GM18873 (cell line): ENCODE data around the gene PTDSS2.
"Not testable (repeated sequence)": the region's sequence is repeated elsewhere in the genome, so short reads cannot be mapped to it uniquely, and the experiment has no call there.

Source experiments
- ATAC-seq: cut with Tn5 transposase; IDR thresholded peaks from one replicate; pipeline ENCODE4 v1.9.1; 2021; ENCODE audit warnings: mild to moderate bottlenecking, moderate library complexity, moderate number of reproducible peaks; ENCODE audit not compliant: unreplicated experiment, low FRiP score

Gene PTDSS2

DNA sequence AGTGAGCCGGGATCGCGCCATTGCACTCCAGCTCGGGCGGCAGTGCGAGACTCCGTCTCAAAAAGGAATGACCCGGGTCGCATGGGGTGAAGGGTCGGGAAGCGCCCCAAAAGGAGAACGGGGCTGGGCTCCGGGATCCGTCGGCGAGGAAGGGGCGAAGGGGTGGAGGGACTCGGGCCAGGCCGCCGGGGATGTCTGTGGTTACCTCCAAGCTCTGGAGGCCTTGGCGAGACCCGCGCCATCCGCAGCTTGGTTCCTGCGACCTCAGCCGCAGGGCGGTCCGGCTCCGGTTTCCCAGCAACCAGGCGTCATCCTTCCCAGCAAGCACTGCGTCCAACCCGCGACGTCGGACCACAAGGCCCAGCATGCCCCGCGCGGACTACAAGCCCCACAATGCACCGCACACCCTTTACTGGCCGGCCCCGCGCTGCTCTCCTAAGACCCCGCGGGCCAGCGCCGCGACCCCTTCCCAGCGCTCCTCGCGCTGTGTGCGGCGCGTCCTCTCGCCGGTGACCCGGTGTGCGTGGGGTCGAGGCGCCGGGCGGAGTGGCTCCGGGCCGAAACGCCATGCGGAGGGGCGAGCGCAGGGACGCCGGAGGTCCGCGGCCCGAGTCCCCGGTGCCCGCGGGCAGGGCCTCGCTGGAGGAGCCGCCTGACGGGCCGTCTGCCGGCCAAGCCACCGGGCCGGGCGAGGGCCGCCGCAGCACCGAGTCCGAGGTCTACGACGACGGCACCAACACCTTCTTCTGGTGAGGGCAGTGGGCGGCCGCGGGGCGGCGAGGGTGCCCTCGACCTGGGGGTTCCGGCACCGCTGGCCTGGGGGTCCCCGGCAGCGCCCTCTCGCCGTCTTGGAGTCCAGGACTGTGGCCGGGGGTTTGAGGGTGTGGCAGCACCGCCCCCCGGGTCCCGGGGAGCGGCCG lies at the start of gene PTDSS2:
TSS of gene PTDSS2 (plus strand) at position 391 of the 920 bp plus-strand sequence. CDS start at position 568, 177 bp downstream.
- peak; percentile 73 for ATAC-seq

DNA sequence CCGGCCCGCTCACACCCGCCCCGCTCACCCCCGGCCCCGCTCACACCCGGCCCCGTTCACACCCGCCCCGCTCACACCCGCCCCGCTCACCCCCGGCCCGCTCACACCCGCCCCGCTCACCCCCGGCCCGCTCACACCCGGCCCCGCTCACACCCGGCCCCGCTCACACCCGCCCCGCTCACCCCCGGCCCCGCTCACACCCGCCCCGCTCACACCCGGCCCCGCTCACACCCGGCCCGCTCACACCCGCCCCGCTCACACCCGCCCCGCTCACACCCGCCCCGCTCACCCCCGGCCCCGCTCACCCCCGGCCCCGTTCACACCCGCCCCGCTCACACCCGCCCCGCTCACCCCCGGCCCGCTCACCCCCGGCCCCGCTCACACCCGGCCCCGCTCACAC lies 48.9 kb upstream of the PTDSS2 start:
- not testable (repeated sequence) for ATAC-seq

DNA sequence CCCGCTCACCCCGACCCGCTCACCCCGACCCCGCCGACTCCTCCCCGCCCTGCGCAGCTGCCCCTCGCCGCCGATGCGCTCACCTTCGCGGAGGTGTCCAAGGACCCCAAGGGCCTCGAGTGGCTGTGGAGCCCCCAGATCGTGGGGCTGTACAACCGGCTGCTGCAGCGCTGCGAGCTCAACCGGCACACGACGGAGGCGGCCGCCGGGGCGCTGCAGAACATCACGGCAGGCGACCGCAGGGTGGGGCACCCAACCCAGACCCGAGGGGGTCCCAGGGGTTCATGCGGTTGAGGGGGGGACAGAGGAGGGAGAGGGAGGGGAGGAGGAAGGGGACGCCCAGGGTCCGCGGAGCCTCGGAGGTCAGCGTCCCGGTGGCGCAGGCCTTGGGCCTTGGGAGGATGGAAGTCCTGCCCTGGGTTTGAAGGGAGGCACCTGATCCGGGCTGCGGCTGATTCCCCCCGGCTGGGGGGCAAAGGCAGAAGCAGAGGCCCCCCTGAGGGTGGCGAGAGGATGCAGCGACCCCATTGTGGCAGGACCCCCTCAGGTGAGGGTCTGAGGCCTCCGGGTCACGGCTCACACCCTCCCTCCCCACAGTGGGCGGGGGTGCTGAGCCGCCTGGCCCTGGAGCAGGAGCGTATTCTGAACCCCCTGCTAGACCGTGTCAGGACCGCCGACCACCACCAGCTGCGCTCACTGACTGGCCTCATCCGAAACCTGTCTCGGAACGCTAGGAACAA lies 46.9 kb upstream of the PTDSS2 start:
- ATAC-seq: no peak

DNA sequence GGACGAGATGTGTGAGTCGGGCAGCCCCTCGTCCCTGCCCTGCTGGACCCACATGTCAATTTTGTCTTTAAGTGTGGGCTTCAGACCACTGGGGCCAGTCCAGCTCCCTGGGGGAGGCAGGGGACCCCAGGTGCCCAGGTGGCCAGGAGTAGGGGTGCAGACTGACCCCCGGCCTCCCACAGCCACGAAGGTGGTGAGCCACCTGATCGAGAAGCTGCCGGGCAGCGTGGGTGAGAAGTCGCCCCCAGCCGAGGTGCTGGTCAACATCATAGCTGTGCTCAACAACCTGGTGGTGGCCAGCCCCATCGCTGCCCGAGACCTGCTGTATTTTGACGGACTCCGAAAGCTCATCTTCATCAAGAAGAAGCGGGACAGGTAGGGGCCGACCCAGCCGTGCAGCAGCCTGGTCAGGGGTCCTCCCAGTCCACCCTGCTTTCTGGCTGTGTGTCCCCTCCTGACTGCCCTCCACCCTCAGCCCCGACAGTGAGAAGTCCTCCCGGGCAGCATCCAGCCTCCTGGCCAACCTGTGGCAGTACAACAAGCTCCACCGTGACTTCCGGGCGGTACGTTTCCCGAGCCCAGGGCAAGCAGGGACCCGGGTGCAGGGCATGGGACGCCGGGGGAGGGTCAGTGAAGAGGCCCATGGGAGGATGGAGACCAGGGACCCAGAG lies 46.2 kb upstream of the PTDSS2 start:
- no peak for ATAC-seq

DNA sequence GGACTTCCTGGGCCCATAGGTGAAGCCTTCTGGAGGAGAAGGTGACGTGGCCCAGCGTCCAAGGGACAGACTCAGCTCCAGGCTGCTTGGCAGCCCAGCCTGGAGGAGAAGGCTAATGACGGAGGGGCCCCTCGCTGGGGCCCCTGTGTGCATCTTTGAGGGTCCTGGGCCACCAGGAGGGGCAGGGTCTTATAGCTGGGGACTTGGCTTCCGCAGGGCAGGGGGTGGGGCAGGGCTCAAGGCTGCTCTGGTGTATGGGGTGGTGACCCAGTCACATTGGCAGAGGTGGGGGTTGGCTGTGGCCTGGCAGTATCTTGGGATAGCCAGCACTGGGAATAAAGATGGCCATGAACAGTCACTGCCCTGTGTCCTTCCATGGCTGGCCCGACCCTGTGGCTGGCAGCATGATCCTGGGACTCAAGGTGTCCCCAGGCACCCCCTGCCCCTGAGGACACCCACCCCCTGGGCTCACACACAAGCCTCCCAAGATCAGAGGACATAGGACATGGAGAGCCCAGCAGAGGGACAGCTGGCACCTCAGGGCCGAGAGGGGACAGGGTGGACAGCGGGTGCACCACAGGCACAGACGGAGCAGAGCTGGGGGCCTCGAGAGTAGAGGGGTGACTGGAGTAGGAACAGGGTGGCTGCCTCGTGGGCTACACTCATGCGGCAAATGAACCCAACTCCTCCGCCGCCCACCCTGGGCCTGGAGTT lies 45.4 kb upstream of the PTDSS2 start:
- no peak for ATAC-seq

DNA sequence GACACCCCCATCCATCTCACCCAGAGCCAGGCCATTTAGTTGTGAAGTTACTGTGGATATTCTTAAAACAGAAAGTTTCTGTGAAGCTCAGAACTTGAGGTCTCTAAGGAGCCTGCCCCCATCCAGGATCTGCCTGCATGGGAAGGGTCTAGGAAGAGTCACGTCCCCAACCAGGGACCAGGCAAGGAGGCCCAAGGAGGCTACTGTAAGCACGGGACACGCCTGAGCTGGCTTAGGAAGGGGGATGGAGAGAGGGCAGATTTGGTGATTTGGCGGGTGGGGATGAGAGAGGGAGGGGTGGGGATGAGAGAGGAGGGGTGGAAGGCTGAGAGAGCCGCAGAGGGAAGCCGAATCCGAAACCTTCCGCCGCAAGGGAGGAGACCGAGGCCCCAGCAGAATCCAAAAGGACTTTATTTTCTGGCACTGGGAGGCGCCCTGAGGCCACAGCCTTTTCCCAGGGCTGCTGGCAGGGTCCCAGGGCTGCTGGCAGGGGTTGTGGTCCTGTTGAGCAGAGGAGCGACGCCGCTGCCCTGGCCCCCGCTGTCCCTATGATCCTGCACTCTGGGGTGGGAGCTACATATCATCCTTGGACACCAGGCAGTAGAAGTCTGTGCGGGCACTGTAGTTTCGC lies 44.6 kb upstream of the PTDSS2 start:
- ATAC-seq: no peak

DNA sequence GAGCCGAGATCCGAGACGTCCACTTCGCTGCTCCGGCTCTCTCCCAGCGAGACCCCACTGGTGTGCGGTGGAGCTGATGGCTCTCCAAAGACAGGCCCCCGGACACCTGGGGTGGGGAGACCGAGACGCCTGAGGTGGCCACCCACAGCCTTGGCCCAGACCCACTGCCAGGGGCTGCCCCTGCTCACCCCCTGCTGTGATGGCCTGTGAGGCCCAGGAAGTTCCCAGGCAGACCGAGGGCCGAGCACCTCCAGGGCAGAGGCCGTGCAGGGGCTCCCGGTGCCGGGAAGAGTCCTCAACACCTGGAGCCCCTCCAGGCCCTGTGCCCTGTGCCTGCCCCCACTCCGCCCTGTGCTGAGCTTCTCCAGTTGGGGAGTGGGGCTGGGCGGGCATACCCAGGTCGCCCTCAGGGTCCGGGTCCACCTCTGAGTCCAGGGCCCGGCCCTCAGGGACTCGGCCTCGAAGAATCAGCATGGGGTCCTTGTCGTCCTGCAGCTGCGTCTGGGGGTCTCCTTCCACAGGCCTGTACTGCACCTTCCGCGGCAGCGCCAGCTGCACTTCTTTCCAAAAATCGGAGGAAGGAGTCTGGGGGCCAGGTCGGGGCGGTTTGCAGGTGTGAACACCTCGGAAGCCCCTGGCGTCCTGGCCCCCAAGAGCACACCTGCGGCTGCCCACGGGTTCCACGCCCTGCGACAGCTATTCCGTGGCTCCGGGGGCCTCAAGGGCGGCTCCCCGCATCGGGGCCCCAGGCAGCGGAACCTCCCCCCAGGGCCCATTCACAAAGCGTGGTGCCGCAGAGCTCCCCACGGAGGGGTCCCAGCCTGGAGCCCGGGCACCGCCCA lies 43.9 kb upstream of the PTDSS2 start:
- no peak for ATAC-seq

DNA sequence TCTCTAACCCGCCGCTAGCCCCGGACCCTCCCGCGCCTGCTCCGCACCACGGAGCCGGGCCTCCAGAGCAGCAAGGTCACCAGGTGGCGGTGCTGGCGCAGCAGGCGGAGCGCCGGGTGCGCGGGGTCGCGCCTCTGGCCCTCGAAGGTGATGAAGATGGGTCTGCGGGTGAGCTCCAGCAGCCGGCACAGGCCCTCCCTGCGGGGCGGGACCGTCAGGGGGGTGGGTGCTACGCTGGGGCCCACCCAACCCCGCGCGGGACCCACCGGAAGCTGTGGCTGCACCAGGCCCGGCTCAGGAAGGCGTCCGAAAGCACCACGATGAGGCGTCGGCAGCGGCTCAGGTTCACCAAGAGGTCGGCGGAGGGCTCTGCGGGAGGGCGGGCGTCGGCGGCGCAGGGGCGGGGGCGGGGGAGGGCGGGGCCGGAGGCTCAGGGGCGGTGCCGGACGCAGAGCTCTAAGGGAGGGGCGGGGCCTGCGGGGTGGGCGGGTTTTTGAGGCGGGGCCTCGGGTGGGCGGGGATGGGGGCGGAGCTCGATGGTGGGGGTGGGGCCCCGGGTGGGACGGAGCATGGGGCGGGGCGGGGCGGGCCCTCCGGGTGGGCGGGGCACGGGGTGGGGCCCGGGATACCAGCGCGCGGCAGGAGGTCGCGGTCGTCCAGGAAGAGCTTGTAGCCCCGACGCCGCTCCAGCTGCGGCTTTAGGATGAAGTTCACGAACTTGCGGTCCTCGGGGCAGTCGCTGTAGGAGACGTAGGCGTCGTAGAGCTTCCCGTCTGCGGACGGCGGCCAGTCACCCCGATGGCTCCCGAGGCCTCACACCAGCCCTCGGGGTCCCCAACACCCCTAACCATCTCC lies 43.1 kb upstream of the PTDSS2 start:
- ATAC-seq: peak; percentile 61

DNA sequence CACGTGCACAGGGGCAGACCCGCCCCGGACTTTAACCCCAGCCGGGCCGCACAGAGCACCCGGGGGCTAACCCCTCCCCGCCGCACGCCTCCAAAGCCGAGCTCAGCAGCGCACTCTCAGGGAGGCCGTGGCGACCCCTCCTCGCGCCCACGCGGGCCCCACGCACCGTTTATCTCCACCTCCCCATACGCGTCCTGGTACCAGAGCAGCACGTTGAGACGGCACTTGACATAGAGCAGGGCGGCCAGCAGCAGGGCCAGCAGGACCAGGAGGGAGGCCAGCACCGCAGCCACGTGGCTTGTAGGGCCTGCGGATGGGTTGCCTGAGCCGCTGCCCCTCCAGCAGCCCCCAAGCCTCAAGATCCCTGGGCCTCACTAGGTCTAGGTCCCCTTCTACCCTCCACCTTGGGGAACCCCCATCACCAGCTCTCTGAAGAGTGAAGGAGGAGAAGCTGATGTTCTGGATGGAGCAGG lies 42.4 kb upstream of the PTDSS2 start:
- ATAC-seq: no peak

DNA sequence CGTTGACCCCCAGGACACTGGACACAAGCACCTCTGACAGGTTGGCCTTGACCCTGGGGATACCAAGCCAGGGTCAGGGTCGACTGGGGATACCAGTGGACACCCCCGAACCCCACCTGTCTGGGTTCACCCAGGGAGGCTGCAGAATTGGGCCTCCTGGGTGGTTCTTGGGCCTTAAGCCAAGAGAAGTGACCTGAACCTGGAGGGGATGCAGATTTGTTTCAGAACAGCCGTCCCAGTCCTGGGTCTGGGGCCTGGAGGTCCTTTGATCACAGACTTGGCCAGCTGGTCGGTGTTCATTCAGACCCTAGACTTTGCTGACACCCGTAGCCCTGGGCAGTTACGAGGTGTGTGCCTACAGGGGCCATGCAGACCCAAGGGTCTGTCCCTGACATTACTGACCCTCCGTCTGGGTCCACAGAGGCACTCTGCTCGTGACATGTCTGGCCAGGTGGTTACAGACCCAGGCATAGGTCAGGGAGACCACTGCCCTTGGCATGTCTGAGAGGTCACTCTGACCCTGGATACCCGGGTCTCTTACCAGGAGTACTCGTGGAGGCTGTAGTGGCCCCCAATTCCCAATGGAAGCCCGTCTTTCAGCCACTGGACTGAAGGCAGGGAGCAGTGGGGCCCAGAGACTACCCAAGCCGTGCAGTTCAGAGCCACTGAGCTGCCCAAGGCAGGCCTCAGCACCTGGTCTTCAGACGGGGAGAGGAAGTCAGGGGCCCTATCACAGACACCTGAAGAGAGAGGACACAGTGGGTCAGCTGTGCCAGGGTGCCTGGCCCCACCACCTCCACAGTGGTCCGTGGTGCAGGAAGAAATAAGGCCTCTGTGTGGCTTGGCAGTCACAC lies 41.7 kb upstream of the PTDSS2 start:
- no peak for ATAC-seq

DNA sequence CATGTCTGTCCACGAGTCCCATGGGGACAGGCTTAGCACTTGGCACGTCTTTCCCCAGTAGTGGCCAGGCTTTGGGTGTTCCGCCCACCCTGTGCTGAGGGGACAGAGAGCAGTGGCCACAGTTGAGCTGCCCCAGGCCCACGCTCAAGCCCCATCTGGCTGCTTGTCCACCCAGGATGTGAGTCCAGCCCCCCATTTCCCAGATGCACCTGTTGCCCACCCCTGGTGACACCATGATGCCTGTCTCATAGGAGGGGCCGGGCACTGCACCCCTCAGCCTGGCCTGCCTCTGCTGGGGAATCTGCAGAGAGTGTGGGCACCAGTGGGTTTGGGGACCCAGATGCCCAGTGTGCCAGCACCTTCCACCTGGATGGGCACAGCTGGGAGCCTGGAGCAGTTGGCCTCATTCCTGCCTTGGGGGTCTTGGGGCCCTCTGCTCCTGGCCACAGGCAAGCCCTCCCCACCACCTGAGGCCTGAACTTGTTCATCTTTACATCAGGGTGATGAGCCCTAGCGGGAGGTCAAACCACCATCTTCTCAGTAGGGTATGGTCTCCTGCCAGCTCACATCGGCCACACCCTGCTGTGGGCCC lies 41.0 kb upstream of the PTDSS2 start:
- no peak for ATAC-seq

DNA sequence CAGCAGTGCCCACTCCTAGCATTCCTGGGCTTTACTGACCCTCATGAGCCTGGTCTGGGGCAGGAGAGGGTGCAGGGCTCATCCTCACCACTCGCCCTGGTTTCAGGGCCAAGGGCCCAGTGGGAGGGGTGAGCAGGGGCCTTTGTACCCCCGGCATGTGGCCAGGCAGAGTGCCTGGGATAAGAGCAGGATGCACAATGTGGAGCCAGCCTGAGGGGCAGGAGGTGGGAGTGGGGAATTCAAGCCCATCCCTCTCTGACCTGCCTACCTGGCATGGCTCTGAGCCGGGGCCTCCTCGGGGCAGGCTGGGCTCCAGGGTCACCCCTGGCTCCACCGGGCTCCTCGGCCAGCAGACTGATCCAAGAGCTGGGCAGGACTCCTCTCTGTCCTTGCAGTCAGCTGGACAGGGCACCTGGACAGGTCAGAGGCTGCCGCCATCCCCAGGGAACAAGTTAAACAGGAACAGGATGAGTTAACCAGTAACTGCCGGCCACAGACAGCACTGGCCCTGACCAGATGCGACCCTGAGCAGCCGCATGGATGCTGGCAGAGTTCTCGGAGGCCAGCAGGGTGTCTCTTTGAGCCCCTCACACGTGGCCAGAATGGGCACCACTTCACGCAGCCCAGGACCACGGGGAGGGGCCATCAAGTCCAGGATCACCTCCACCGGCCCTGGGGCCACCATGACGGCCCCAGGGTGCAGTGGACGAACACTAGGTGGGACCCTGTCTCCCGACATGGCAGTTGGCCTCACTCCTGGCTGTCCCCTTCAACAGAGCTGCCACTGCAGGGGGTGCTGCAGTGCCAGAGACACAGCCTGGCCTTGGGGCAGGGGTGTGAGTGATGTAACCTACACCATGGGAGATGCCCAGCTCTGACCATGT lies 40.2 kb upstream of the PTDSS2 start:
- no peak for ATAC-seq

DNA sequence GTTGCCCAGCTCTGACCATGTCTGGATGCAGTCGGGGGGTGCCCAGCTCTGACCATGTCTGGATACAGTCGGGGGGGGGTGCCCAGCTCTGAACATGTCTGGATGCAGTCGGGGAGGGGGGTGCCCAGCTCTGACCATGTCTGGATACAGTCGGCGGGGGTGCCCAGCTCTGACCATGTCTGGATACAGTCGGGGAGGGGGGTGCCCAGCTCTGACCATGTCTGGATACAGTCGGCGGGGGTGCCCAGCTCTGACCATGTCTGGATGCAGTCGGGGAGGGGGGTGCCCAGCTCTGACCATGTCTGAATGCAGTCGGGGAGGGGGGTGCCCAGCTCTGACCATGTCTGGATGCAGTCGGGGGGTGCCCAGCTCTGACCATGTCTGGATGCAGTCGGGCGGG lies 39.4 kb upstream of the PTDSS2 start:
- ATAC-seq: not testable (repeated sequence)

DNA sequence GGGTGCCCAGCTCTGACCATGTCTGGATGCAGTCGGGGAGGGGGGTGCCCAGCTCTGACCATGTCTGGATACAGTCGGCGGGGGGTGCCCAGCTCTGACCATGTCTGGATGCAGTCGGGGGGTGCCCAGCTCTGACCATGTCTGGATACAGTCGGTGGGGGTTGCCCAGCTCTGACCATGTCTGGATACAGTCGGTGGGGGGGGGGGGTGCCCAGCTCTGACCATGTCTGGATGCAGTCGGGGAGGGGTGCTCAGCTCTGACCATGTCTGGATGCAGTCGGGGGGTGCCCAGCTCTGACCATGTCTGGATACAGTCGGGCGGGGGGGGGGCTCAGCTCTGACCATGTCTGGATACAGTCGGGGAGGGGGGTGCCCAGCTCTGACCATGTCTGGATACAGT lies 38.6 kb upstream of the PTDSS2 start:
- ATAC-seq: not testable (repeated sequence)

DNA sequence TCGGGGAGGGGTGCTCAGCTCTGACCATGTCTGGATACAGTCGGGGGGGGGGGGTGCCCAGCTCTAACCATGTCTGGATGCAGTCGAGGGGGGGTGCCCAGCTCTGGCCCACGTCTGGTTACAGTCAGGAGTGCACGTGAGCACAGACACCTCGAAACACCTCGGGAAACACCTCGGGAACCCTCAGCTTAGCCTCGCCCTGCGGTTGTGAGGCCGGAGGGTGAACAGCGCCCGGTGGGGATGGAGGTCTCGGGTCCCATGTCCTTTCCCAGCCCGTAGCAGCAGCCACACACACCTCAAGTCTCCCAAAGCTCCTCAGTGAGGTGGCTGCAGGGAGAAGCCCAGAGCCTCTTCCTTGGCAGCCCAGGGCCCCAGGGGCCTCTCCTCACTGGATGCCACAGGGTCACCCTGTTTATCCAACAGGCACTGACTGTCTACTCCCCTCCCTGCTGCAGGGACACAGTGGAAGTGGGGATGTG lies 37.4 kb upstream of the PTDSS2 start:
- ATAC-seq: no peak
